BLaER1 (cell line): Measurements from ENCODE around the gene GPR21.

ENCODE experiments used
- H3K27ac ChIP-seq: shearing (Covaris generic); formaldehyde crosslinking; 2 replicates; pipeline ENCODE4 v1.8.1; 2022
- H3K27me3 ChIP-seq: shearing (Covaris generic); formaldehyde crosslinking; 2 replicates; pipeline ENCODE4 v1.8.1; 2022
- H3K36me3 ChIP-seq: shearing (Covaris generic); formaldehyde crosslinking; 2 replicates; pipeline ENCODE4 v1.8.1; 2022
- H3K4me1 ChIP-seq: shearing (Covaris generic); formaldehyde crosslinking; 2 replicates; pipeline ENCODE4 v1.8.1; 2022
- H3K4me2 ChIP-seq: shearing (Covaris generic); formaldehyde crosslinking; 2 replicates; pipeline ENCODE4 v1.8.1; 2022
- H3K4me3 ChIP-seq: shearing (Covaris generic); formaldehyde crosslinking; 2 replicates; pipeline ENCODE4 v1.8.1; 2022
- H3K9ac ChIP-seq: shearing (Covaris generic); formaldehyde crosslinking; 2 replicates; pipeline ENCODE4 v1.8.1; 2022
- H3K9me3 ChIP-seq: shearing (Covaris generic); formaldehyde crosslinking; 2 replicates; pipeline ENCODE4 v1.8.1; 2022
- H4K20me1 ChIP-seq: shearing (Covaris generic); formaldehyde crosslinking; 2 replicates; pipeline ENCODE4 v1.8.1; 2022
- Cebpa-rat ChIP-seq: shearing (Covaris generic); IDR thresholded peaks from 2 replicates; pipeline ENCODE4 v1.8.1; 2022

Gene GPR21

GRCh38 chr9:123073991-123074422 is 40.5 kb downstream of the GPR21 start:
- no peak for TF ChIP-seq Cebpa-rat
- Histone ChIP-seq H4K20me1 (no peaks in the 10 kb centered on the region), H3K9me3 (no peaks in the 10 kb centered on the region), H3K27me3 (no peaks in the 10 kb centered on the region), H3K4me2 (no peak overlapping the region), H3K27ac (no peak overlapping the region), H3K36me3 (peaks cover 71% of the 10 kb centered on the region), H3K4me3 (no peak overlapping the region), H3K4me1 (no peaks in the 10 kb centered on the region), H3K9ac (no peak overlapping the region)

GRCh38 chr9:123074628-123075027 is 41.2 kb downstream of the GPR21 start:
- no peaks in the 10 kb centered on the region for H3K27me3 ChIP-seq
- H3K9ac ChIP-seq, result no peak overlapping the region
- H3K4me1 ChIP-seq, result no peaks in the 10 kb centered on the region
- no peaks in the 10 kb centered on the region for H3K9me3 ChIP-seq
- no peak overlapping the region for H3K4me3 ChIP-seq
- H3K36me3 ChIP-seq, result peaks cover 71% of the 10 kb centered on the region
- H4K20me1 ChIP-seq, result no peaks in the 10 kb centered on the region
- no peak overlapping the region for H3K27ac ChIP-seq
- no peak overlapping the region for H3K4me2 ChIP-seq
- TF ChIP-seq Cebpa-rat, result no peak

GRCh38 chr9:123080444-123080843 is 47.0 kb downstream of the GPR21 start:
- no peak for TF ChIP-seq Cebpa-rat
- Histone ChIP-seq H3K27ac (no peak overlapping the region), H3K9me3 (no peaks in the 10 kb centered on the region), H3K9ac (no peak overlapping the region), H3K4me1 (peaks cover 24% of the 10 kb centered on the region), H3K36me3 (peaks cover 60% of the 10 kb centered on the region), H3K4me3 (no peak overlapping the region), H4K20me1 (no peaks in the 10 kb centered on the region), H3K4me2 (no peak overlapping the region), H3K27me3 (no peaks in the 10 kb centered on the region)

GRCh38 chr9:123081824-123082223 is 48.4 kb downstream of the GPR21 start:
- no peaks in the 10 kb centered on the region for H3K9me3 ChIP-seq
- H3K9ac ChIP-seq, result no peak overlapping the region
- H4K20me1 ChIP-seq, result no peaks in the 10 kb centered on the region
- H3K36me3 ChIP-seq, result peaks cover 63% of the 10 kb centered on the region
- H3K4me3 ChIP-seq, result no peak overlapping the region
- peaks cover 33% of the 10 kb centered on the region for H3K4me1 ChIP-seq
- no peak for TF ChIP-seq Cebpa-rat
- H3K27ac ChIP-seq, result no peak overlapping the region
- no peak overlapping the region for H3K4me2 ChIP-seq
- H3K27me3 ChIP-seq, result no peaks in the 10 kb centered on the region

DNA sequence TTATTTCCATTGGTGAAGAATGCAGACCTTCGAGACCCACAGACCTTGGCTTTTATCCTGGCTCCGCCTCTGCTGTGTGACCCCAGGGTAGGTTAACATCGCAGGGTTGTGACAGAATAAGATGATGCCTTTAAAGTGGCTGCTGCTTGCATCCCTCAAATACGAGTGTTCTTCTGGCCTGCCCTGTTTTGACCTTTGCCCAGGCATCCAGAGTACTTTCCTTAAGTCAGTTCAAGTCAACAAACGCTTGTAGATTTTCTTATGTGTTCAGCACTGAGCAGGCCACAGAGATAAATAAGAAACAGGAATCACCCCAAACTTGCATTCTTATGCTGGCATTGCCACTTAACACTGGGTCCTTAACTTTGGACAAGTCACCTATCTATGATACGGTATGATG is 50.2 kb downstream of the GPR21 start:
- no peak overlapping the region for H3K9ac ChIP-seq
- H3K36me3 ChIP-seq, result peaks cover 73% of the 10 kb centered on the region
- no peak overlapping the region for H3K27ac ChIP-seq
- no peak overlapping the region for H3K4me2 ChIP-seq
- no peaks in the 10 kb centered on the region for H3K27me3 ChIP-seq
- peaks cover 33% of the 10 kb centered on the region for H3K4me1 ChIP-seq
- H3K4me3 ChIP-seq, result no peak overlapping the region
- no peaks in the 10 kb centered on the region for H3K9me3 ChIP-seq
- H4K20me1 ChIP-seq, result no peaks in the 10 kb centered on the region
- TF ChIP-seq Cebpa-rat, result no peak

GRCh38 chr9:123084256-123084655 is 50.8 kb downstream of the GPR21 start:
- peaks cover 73% of the 10 kb centered on the region for H3K36me3 ChIP-seq
- no peak overlapping the region for H3K4me3 ChIP-seq
- H3K27ac ChIP-seq, result 0 out of 2 replicates have a peak overlapping the region, but pooled peaks have one; percentile 50
- peak overlapping the region; percentile 58; the same call in 1 of the 2 replicates for H3K4me2 ChIP-seq
- H3K27me3 ChIP-seq, result no peaks in the 10 kb centered on the region
- H3K4me1 ChIP-seq, result peaks cover 33% of the 10 kb centered on the region
- H3K9ac ChIP-seq, result no peak overlapping the region
- H4K20me1 ChIP-seq, result no peaks in the 10 kb centered on the region
- no peaks in the 10 kb centered on the region for H3K9me3 ChIP-seq
- no peak for TF ChIP-seq Cebpa-rat
